ENCODE measurements around the gene C5orf46. TPM values are rescaled to one million over a fixed set of nuclear protein-coding genes. Genes with fewer than 3 reads are reported as not detected.
A peak's percentile ranks its signal among the peaks of the same experiment; 100 is the strongest.

Gene C5orf46
- polyA plus RNA-seq, 4 donors = not detected

DNA sequence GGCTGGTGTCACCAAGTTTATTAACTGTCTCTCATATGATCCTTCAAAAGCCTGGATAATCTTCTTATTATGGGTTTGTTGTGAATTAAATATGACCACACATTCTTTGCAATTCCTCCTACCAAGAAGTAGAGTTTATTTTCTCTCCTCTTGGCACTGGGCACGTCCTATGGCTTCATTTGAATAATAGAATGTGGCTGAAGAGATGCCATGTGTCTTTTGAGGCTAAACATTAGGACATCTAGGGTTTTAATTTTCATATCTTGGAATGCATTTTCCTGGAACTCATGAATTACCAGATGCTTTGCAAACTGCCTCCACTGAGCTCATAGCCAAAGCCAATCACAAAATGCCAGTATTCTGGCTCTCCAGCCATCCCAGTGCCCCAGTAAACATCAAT is 47.8 kb downstream of the C5orf46 start:
- FAIRE-seq = no peak
- 55 to 85% (median 65%) methylated on average over 1 of the region's 1 CpG for WGBS, 3 donors

GRCh38 chr5:147857302-147858129 is 48.8 kb downstream of the C5orf46 start:
- no peak overlapping the region for H3K27ac ChIP-seq (ENCODE audit: low read depth in 1 of 3, low read length in 2 of 3)
- DNase-seq (peak; percentile 66 to 80), FAIRE-seq (peak; percentile 92)
- no peaks in the 10 kb centered on the region for H3K27me3 ChIP-seq (ENCODE audit: control insufficient read depth in 3 of 3, insufficient read depth in 3 of 3, low read length in 3 of 3)
- peaks cover 0 to 3% (median 0%) of the 10 kb centered on the region in 3 donors for H3K4me1 ChIP-seq (ENCODE audit: control insufficient read depth in 3 of 3, insufficient read depth in 2 of 3, low read depth in 1 of 3, low read length in 2 of 3)
- 0 to 2% (median 1%) methylated on average over 2 of the region's 2 CpGs for WGBS, 3 donors
- H3K36me3 ChIP-seq (ENCODE audit: control insufficient read depth in 3 of 3, insufficient read depth in 2 of 3, low read depth in 1 of 3, low read length in 3 of 3) = no peaks in the 10 kb centered on the region
- no peaks in the 10 kb centered on the region for H3K9me3 ChIP-seq (ENCODE audit: control insufficient read depth in 2 of 2, insufficient read depth in 1 of 2, low read depth in 1 of 2, low read length in 1 of 2)
- H3K4me3 ChIP-seq (ENCODE audit: low read depth in 1 of 3, low read length in 3 of 3) = no peak overlapping the region

More for the DNA sequence above, 47.8 kb downstream of the C5orf46 start:
- DNase-seq = no peak
- no peak overlapping the region for H3K27ac ChIP-seq (ENCODE audit: low read depth in 1 of 3, low read length in 2 of 3)
- H3K27me3 ChIP-seq (ENCODE audit: control insufficient read depth in 3 of 3, insufficient read depth in 3 of 3, low read length in 3 of 3) = no peaks in the 10 kb centered on the region
- H3K36me3 ChIP-seq (ENCODE audit: control insufficient read depth in 3 of 3, insufficient read depth in 2 of 3, low read depth in 1 of 3, low read length in 3 of 3) = no peaks in the 10 kb centered on the region
- no peaks in the 10 kb centered on the region for H3K9me3 ChIP-seq (ENCODE audit: control insufficient read depth in 2 of 2, insufficient read depth in 1 of 2, low read depth in 1 of 2, low read length in 1 of 2)
- peaks cover 0 to 3% (median 0%) of the 10 kb centered on the region in 3 donors for H3K4me1 ChIP-seq (ENCODE audit: control insufficient read depth in 3 of 3, insufficient read depth in 2 of 3, low read depth in 1 of 3, low read length in 2 of 3)
- no peak overlapping the region for H3K4me3 ChIP-seq (ENCODE audit: low read depth in 1 of 3, low read length in 3 of 3)

GRCh38 chr5:147856801-147857200 is 49.5 kb downstream of the C5orf46 start:
- Histone ChIP-seq H3K27me3 (ENCODE audit: control insufficient read depth in 3 of 3, insufficient read depth in 3 of 3, low read length in 3 of 3) (no peaks in the 10 kb centered on the region), H3K9me3 (ENCODE audit: control insufficient read depth in 2 of 2, insufficient read depth in 1 of 2, low read depth in 1 of 2, low read length in 1 of 2) (no peaks in the 10 kb centered on the region), H3K4me3 (ENCODE audit: low read depth in 1 of 3, low read length in 3 of 3) (no peak overlapping the region), H3K27ac (ENCODE audit: low read depth in 1 of 3, low read length in 2 of 3) (no peak overlapping the region), H3K4me1 (ENCODE audit: control insufficient read depth in 3 of 3, insufficient read depth in 2 of 3, low read depth in 1 of 3, low read length in 2 of 3) (peaks cover 0 to 3% (median 0%) of the 10 kb centered on the region in 3 donors), H3K36me3 (ENCODE audit: control insufficient read depth in 3 of 3, insufficient read depth in 2 of 3, low read depth in 1 of 3, low read length in 3 of 3) (no peaks in the 10 kb centered on the region)
- FAIRE-seq = no peak
- no peak for DNase-seq

DNA sequence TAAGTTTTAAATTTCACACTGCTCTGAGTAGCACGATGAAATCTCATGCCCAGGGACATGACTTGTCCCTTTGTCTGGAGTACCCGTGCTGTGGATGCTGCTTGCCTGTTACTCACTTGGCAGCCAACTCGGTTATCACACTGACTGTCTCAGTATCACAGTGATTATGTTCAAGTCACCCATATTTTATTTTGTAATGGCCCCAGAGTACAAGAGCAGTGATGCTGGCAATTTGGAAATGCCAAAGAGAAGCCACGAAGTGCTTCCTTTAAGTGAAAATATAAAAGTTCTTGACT is 50.6 kb downstream of the C5orf46 start:
- Histone ChIP-seq H3K27ac (ENCODE audit: low read depth in 1 of 3, low read length in 2 of 3) (no peak overlapping the region), H3K27me3 (ENCODE audit: control insufficient read depth in 3 of 3, insufficient read depth in 3 of 3, low read length in 3 of 3) (no peaks in the 10 kb centered on the region), H3K4me3 (ENCODE audit: low read depth in 1 of 3, low read length in 3 of 3) (no peak overlapping the region), H3K4me1 (ENCODE audit: control insufficient read depth in 3 of 3, insufficient read depth in 2 of 3, low read depth in 1 of 3, low read length in 2 of 3) (peaks cover 0 to 3% (median 0%) of the 10 kb centered on the region in 3 donors), H3K9me3 (ENCODE audit: control insufficient read depth in 2 of 2, insufficient read depth in 1 of 2, low read depth in 1 of 2, low read length in 1 of 2) (no peaks in the 10 kb centered on the region), H3K36me3 (ENCODE audit: control insufficient read depth in 3 of 3, insufficient read depth in 2 of 3, low read depth in 1 of 3, low read length in 3 of 3) (no peaks in the 10 kb centered on the region)
- no peak for DNase-seq
- 55 to 56% (median 55%) methylated on average over 4 of the region's 4 CpGs for WGBS, 3 donors
- no peak for FAIRE-seq

DNA sequence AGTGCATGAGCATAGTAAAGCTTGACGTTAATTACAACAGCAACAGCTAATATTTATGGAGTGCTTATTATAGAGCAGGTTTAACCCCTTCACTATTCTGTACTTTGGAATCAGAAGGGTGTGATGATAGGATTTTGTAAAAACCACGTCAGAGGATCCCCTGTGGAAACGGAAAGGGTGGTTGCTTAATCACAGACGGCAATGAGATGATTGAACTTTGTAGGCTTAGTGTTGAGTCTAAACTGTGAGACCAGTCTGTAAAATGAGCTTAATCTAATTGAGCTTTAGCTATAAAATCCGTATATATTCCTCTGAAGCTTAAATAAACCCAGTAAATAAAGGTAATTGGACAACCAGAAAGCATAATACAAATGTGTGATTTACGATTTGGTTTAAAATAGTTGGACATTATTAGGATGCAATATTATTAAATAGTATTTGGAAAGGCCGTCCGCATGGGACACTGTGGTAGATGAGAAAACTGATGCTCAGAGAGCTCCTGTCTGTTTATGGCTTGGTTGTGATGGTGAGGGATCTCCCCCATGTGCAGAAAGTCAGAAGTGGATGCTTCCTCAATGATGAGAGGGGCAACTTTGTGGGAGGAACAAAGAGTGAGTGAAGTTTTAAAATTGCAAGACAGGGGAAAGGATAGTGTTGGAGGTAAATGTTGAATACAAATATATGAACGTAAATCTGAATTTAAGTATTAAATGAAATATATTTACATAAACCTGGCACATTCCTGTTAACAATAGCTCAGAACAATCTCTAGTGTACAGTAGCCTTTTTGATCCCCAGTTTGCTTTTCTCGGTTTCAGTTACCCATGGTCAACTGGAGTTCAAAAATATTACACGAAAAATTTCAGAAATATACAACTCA is 51.2 kb downstream of the C5orf46 start:
- no peaks in the 10 kb centered on the region for H3K27me3 ChIP-seq (ENCODE audit: control insufficient read depth in 3 of 3, insufficient read depth in 3 of 3, low read length in 3 of 3)
- 69 to 79% (median 72%) methylated on average over 11 of the region's 11 CpGs for WGBS, 3 donors
- DNase-seq = no peak
- no peak for FAIRE-seq
- no peaks in the 10 kb centered on the region for H3K36me3 ChIP-seq (ENCODE audit: control insufficient read depth in 3 of 3, insufficient read depth in 2 of 3, low read depth in 1 of 3, low read length in 3 of 3)
- no peak overlapping the region for H3K27ac ChIP-seq (ENCODE audit: low read depth in 1 of 3, low read length in 2 of 3)
- H3K4me1 ChIP-seq (ENCODE audit: control insufficient read depth in 3 of 3, insufficient read depth in 2 of 3, low read depth in 1 of 3, low read length in 2 of 3) = no peaks in the 10 kb centered on the region
- no peak overlapping the region for H3K4me3 ChIP-seq (ENCODE audit: low read depth in 1 of 3, low read length in 3 of 3)
- no peaks in the 10 kb centered on the region for H3K9me3 ChIP-seq (ENCODE audit: control insufficient read depth in 2 of 2, insufficient read depth in 1 of 2, low read depth in 1 of 2, low read length in 1 of 2)

- Histone ChIP-seq H3K9me3 (ENCODE audit: control insufficient read depth in 2 of 2, insufficient read depth in 1 of 2, low read depth in 1 of 2, low read length in 1 of 2) (no peaks in the 10 kb centered on the region), H3K27ac (ENCODE audit: low read depth in 1 of 3, low read length in 2 of 3) (no peak overlapping the region), H3K27me3 (ENCODE audit: control insufficient read depth in 3 of 3, insufficient read depth in 3 of 3, low read length in 3 of 3) (no peaks in the 10 kb centered on the region), H3K36me3 (ENCODE audit: control insufficient read depth in 3 of 3, insufficient read depth in 2 of 3, low read depth in 1 of 3, low read length in 3 of 3) (no peaks in the 10 kb centered on the region), H3K4me1 (ENCODE audit: control insufficient read depth in 3 of 3, insufficient read depth in 2 of 3, low read depth in 1 of 3, low read length in 2 of 3) (no peaks in the 10 kb centered on the region), H3K4me3 (ENCODE audit: low read depth in 1 of 3, low read length in 3 of 3) (no peak overlapping the region)
- DNase-seq = no peak
- 69 to 92% (median 78%) methylated on average over 3 of the region's 3 CpGs for WGBS, 3 donors
- FAIRE-seq = no peak
Observed at GRCh38 chr5:147854331-147854730, 52.0 kb downstream of the C5orf46 start.

DNA sequence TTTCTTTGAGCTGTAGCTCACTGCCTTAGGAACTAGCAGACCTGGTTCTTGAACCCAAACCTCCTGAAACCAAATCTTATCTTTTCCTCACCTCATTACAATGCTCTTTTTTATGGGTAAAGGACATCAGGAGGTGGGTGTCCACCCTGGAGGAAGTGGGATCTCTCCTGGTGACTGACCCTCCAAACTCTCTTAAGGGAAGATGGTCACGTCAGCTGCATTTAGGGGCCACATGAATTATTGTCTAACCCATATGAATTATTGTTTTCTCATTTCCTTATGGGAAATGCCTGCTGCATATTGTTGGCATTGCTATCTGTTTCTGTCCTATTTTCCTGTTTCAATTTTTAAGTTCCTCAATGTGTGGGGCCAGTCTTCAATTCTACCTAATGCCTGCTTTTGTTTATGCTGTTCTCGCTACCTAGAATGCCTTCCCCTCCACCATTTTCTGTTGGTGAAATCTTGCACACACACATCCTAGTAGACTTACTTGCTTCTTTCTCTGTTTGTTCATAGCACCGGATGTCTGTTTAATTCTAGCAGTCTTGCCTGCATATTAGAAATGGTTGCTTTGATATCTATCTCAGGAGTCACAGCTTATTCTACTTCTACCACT is 52.9 kb downstream of the C5orf46 start:
- no peak overlapping the region for H3K4me3 ChIP-seq (ENCODE audit: low read depth in 1 of 3, low read length in 3 of 3)
- DNase-seq = no peak
- H3K27me3 ChIP-seq (ENCODE audit: control insufficient read depth in 3 of 3, insufficient read depth in 3 of 3, low read length in 3 of 3) = no peaks in the 10 kb centered on the region
- no peaks in the 10 kb centered on the region for H3K36me3 ChIP-seq (ENCODE audit: control insufficient read depth in 3 of 3, insufficient read depth in 2 of 3, low read depth in 1 of 3, low read length in 3 of 3)
- H3K9me3 ChIP-seq (ENCODE audit: control insufficient read depth in 2 of 2, insufficient read depth in 1 of 2, low read depth in 1 of 2, low read length in 1 of 2) = no peaks in the 10 kb centered on the region
- 64 to 87% (median 71%) methylated on average over 3 of the region's 3 CpGs for WGBS, 3 donors
- H3K27ac ChIP-seq (ENCODE audit: low read depth in 1 of 3, low read length in 2 of 3) = no peak overlapping the region
- no peak for FAIRE-seq
- H3K4me1 ChIP-seq (ENCODE audit: control insufficient read depth in 3 of 3, insufficient read depth in 2 of 3, low read depth in 1 of 3, low read length in 2 of 3) = no peaks in the 10 kb centered on the region

DNA sequence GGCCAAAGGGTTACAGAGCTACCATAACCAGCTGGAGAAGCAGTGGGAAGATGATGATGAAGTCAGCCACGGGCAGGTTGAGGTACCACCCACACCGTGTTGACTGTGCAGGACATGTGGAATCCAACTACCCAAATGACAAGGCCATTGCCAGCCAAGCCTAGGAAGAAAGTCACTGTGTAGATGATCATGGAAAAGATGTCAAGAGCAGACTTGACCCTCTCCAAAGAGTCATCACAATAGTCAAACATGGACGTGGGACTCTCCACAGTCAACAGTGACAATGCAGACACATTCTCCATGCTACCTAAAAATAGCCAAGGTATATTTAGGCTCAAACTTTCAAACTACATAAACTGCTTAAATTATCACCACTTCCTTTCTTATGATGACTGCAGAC is 54.0 kb downstream of the C5orf46 start:
- 66 to 71% (median 67%) methylated on average over 3 of the region's 3 CpGs for whole genome bisulfite sequencing, 3 donors
- Histone ChIP-seq H3K36me3 (ENCODE audit: control insufficient read depth in 3 of 3, insufficient read depth in 2 of 3, low read depth in 1 of 3, low read length in 3 of 3) (no peaks in the 10 kb centered on the region), H3K4me1 (ENCODE audit: control insufficient read depth in 3 of 3, insufficient read depth in 2 of 3, low read depth in 1 of 3, low read length in 2 of 3) (no peaks in the 10 kb centered on the region), H3K27me3 (ENCODE audit: control insufficient read depth in 3 of 3, insufficient read depth in 3 of 3, low read length in 3 of 3) (no peaks in the 10 kb centered on the region), H3K9me3 (ENCODE audit: control insufficient read depth in 2 of 2, insufficient read depth in 1 of 2, low read depth in 1 of 2, low read length in 1 of 2) (no peaks in the 10 kb centered on the region), H3K4me3 (ENCODE audit: low read depth in 1 of 3, low read length in 3 of 3) (no peak overlapping the region), H3K27ac (ENCODE audit: low read depth in 1 of 3, low read length in 2 of 3) (no peak overlapping the region)
- DNase-seq (no peak), FAIRE-seq (no peak)
